Neural cell (in vitro differentiated cells): Measurements from ENCODE around the gene PLD2. TPM values are rescaled to one million over a fixed set of nuclear protein-coding genes. Genes with fewer than 3 reads are reported as not detected.

Source experiments
- H2AFZ ChIP-seq: fragments of 200-600, 300-800 bp; sonication (generic), shearing (Covaris generic); 2 replicates; pipeline ENCODE4 v1.6.0; 2014; ENCODE audit warnings: low read depth, mild to moderate bottlenecking, antibody characterized with exemption, low read length, moderate library complexity
- H3F3A ChIP-seq: fragments of 200-600 bp; shearing (Covaris generic); 2 replicates; pipeline ENCODE4 v1.6.1; 2016; ENCODE audit warnings: mild to moderate bottlenecking, moderate library complexity, mixed read lengths, antibody characterized with exemption, low read length; ENCODE audit not compliant: insufficient read depth, poor library complexity, severe bottlenecking
- H3K27ac ChIP-seq: fragments of 200-600, 300-800 bp; sonication (generic), shearing (Covaris generic); 2 replicates; pipeline ENCODE4 v1.5.1; 2014; ENCODE audit warnings: mild to moderate bottlenecking, low read length, moderate library complexity
- H3K27me3 ChIP-seq: fragments of 300-800, 200-600 bp; sonication (generic), shearing (Covaris generic); 2 replicates; pipeline ENCODE4 v1.6.0; 2014; ENCODE audit warnings: mild to moderate bottlenecking, low read depth, low read length, moderate library complexity; ENCODE audit not compliant: insufficient read depth
- H3K36me3 ChIP-seq: fragments of 300-800, 200-600 bp; sonication (generic), shearing (Covaris generic); 2 replicates; pipeline ENCODE4 v1.5.1; 2014; ENCODE audit warnings: mild to moderate bottlenecking, antibody characterized with exemption, low read length, moderate library complexity; ENCODE audit not compliant: insufficient read depth
- H3K4me2 ChIP-seq: fragments of 300-800, 200-600 bp; sonication (generic), shearing (Covaris generic); 2 replicates; pipeline ENCODE4 v1.6.0; 2014; ENCODE audit warnings: mild to moderate bottlenecking, low read length
- H3K4me3 ChIP-seq: fragments of 300-800, 200-600 bp; sonication (generic), shearing (Covaris generic); 2 replicates; pipeline ENCODE4 v1.5.1; 2014; ENCODE audit warnings: mild to moderate bottlenecking, low read length, moderate library complexity
- H3K79me2 ChIP-seq: fragments of 200-600 bp; shearing (Covaris generic); replicated peaks from 2 replicates; pipeline ENCODE4 v1.6.0; 2014; ENCODE audit warnings: mild to moderate bottlenecking, low read length, moderate library complexity; ENCODE audit not compliant: insufficient read depth
- H3K9ac ChIP-seq: fragments of 300-800, 200-600 bp; sonication (generic), shearing (Covaris generic); 2 replicates; pipeline ENCODE4 v1.6.1; 2016; ENCODE audit warnings: mild to moderate bottlenecking, low read length, mixed read lengths
- H3K9me2 ChIP-seq: fragments of 200-600 bp; shearing (Covaris generic); 2 replicates; pipeline ENCODE4 v1.6.1; 2016; ENCODE audit warnings: mild to moderate bottlenecking, low read length, mixed read lengths; ENCODE audit not compliant: insufficient read depth
- H3K9me3 ChIP-seq: fragments of 200-600, 300-800 bp; sonication (generic), shearing (Covaris generic); 2 replicates; pipeline ENCODE4 v1.6.1; 2016; ENCODE audit warnings: mild to moderate bottlenecking, mixed run types, low read length, moderate library complexity, mixed read lengths
- H4K20me1 ChIP-seq: fragments of 200-600 bp; shearing (Covaris generic); 2 replicates; pipeline ENCODE4 v1.6.1; 2016; ENCODE audit warnings: mild to moderate bottlenecking, mixed run types; ENCODE audit not compliant: insufficient read depth
- EP300 ChIP-seq: fragments of 450-650 bp; conservative IDR thresholded peaks from 2 replicates; pipeline ENCODE4 v1.6.1; 2014; ENCODE audit warnings: antibody characterized with exemption, mild to moderate bottlenecking, moderate library complexity; ENCODE audit not compliant: poor library complexity, severe bottlenecking
- EZH2 ChIP-seq: fragments of 200-600, 300-800 bp; shearing (Covaris generic), sonication (generic); IDR thresholded peaks from 2 replicates; pipeline ENCODE4 v1.6.1; 2014; ENCODE audit warnings: antibody characterized with exemption, low read length, borderline replicate concordance, mild to moderate bottlenecking; ENCODE audit not compliant: insufficient read depth, poor library complexity, severe bottlenecking
- MXI1 ChIP-seq: fragments of 450-650 bp; conservative IDR thresholded peaks from 2 replicates; pipeline ENCODE4 v1.6.1; 2014; ENCODE audit warnings: antibody characterized with exemption, mild to moderate bottlenecking; ENCODE audit not compliant: poor library complexity, severe bottlenecking
- POLR2AphosphoS5 ChIP-seq: IDR thresholded peaks from 2 replicates; pipeline ENCODE4 v1.6.1; 2012
- RAD21 ChIP-seq: fragments of 450-650 bp; conservative IDR thresholded peaks from 2 replicates; pipeline ENCODE4 v1.6.1; 2014; ENCODE audit warnings: antibody characterized with exemption, mild to moderate bottlenecking, moderate library complexity
- SMC3 ChIP-seq: fragments of 450-650 bp; conservative IDR thresholded peaks from 2 replicates; pipeline ENCODE4 v1.6.1; 2014; ENCODE audit warnings: antibody characterized with exemption, mild to moderate bottlenecking, moderate library complexity; ENCODE audit not compliant: poor library complexity
- TAF1 ChIP-seq: IDR thresholded peaks from 2 replicates; pipeline ENCODE4 v1.6.1; 2012; ENCODE audit warnings: low read depth
- polyA plus RNA-seq: library from polyadenylated mRNA; depleted of rRNA; stranded (reverse); fragments of >200 nt; gene quantifications from 2 replicates; pipeline ENCODE4 v1.2.3, GENCODE V29; 2014
- TF ChIP-seq, protein P1 (sequence below): fragments of 450-650 bp; IDR thresholded peaks from 2 replicates; pipeline ENCODE4 v1.5.1; 2014; ENCODE audit warnings: antibody characterized with exemption, mild to moderate bottlenecking, moderate library complexity; ENCODE audit not compliant: poor library complexity, severe bottlenecking
- TF ChIP-seq, protein P2 (sequence below): IDR thresholded peaks from 2 replicates; pipeline ENCODE4 v1.6.1; 2012; ENCODE audit warnings: borderline replicate concordance

Gene PLD2
- polyA plus RNA-seq, 1 donor from 2014 or later, result 2.0 TPM

DNA sequence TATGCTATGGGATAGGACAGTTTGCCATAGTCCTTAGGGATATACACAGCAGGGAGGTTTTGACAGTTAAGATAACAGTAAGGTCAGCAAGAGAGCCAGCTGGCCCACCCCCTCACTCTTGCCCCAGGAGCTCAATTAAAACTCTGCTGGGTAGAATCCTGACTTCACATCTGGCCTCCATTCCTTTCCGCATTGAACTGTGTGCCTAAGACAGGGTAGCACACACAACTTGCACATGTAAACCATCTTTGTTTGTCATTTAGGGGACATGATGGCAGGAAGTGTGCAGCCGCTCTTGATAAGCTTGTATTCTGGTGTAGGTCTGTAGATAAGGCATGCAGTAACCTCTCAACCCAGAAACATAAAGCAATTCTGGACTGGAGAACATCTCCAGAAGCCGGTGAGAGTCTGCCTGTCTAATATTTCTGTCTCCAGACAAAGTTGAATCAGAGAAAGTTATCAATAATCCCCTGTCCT, 31.4 kb downstream of the PLD2 start:
- Histone ChIP-seq H3F3A (no peaks in the 10 kb centered on the region), H2AFZ (no peak overlapping the region), H3K9me3 (no peaks in the 10 kb centered on the region), H3K4me3 (no peak overlapping the region), H3K9me2 (no peaks in the 10 kb centered on the region), H3K36me3 (no peaks in the 10 kb centered on the region), H4K20me1 (no peaks in the 10 kb centered on the region), H3K27ac (no peak overlapping the region), H3K9ac (no peak overlapping the region), H3K79me2 (peaks cover 58% of the 10 kb centered on the region), H3K4me2 (no peak overlapping the region), H3K27me3 (no peaks in the 10 kb centered on the region)
- no peak for TF ChIP-seq POLR2AphosphoS5
- TF ChIP-seq EZH2, result no peak
- TF ChIP-seq MXI1, result no peak

DNA sequence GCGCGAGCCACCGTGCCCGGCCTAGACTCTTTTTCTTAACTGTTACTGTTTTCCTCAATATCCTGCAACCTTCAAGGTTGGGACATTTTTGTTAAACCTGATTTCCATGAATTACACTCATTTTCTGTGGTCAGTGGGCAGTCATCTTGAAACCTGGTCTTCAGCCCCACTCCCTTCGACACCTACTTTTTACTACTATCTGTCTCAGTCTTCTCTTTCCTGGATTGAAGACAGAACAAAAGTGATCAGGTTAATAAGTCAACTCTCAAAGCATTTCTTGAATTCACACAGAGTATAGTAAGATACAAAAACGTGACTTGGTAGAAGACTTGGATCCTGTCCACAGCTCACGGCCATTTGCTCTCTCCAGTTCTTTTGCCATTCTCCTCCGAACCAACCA, 32.3 kb downstream of the PLD2 start:
- TF ChIP-seq EP300 (no peak), POLR2AphosphoS5 (no peak), EZH2 (no peak), MXI1 (no peak), RAD21 (no peak), SMC3 (no peak), TAF1 (no peak)
- TF ChIP-seq, protein P1, sequence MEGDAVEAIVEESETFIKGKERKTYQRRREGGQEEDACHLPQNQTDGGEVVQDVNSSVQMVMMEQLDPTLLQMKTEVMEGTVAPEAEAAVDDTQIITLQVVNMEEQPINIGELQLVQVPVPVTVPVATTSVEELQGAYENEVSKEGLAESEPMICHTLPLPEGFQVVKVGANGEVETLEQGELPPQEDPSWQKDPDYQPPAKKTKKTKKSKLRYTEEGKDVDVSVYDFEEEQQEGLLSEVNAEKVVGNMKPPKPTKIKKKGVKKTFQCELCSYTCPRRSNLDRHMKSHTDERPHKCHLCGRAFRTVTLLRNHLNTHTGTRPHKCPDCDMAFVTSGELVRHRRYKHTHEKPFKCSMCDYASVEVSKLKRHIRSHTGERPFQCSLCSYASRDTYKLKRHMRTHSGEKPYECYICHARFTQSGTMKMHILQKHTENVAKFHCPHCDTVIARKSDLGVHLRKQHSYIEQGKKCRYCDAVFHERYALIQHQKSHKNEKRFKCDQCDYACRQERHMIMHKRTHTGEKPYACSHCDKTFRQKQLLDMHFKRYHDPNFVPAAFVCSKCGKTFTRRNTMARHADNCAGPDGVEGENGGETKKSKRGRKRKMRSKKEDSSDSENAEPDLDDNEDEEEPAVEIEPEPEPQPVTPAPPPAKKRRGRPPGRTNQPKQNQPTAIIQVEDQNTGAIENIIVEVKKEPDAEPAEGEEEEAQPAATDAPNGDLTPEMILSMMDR, result no peak
- TF ChIP-seq, protein P2, sequence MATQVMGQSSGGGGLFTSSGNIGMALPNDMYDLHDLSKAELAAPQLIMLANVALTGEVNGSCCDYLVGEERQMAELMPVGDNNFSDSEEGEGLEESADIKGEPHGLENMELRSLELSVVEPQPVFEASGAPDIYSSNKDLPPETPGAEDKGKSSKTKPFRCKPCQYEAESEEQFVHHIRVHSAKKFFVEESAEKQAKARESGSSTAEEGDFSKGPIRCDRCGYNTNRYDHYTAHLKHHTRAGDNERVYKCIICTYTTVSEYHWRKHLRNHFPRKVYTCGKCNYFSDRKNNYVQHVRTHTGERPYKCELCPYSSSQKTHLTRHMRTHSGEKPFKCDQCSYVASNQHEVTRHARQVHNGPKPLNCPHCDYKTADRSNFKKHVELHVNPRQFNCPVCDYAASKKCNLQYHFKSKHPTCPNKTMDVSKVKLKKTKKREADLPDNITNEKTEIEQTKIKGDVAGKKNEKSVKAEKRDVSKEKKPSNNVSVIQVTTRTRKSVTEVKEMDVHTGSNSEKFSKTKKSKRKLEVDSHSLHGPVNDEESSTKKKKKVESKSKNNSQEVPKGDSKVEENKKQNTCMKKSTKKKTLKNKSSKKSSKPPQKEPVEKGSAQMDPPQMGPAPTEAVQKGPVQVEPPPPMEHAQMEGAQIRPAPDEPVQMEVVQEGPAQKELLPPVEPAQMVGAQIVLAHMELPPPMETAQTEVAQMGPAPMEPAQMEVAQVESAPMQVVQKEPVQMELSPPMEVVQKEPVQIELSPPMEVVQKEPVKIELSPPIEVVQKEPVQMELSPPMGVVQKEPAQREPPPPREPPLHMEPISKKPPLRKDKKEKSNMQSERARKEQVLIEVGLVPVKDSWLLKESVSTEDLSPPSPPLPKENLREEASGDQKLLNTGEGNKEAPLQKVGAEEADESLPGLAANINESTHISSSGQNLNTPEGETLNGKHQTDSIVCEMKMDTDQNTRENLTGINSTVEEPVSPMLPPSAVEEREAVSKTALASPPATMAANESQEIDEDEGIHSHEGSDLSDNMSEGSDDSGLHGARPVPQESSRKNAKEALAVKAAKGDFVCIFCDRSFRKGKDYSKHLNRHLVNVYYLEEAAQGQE, result no peak
- H2AFZ ChIP-seq, result no peak overlapping the region
- H3K4me3 ChIP-seq, result no peak overlapping the region
- no peaks in the 10 kb centered on the region for H3K36me3 ChIP-seq
- no peaks in the 10 kb centered on the region for H4K20me1 ChIP-seq
- peaks cover 49% of the 10 kb centered on the region for H3K79me2 ChIP-seq
- no peaks in the 10 kb centered on the region for H3K9me2 ChIP-seq
- no peak overlapping the region for H3K27ac ChIP-seq
- no peak overlapping the region for H3K4me2 ChIP-seq
- H3K27me3 ChIP-seq, result no peaks in the 10 kb centered on the region
- no peaks in the 10 kb centered on the region for H3F3A ChIP-seq
- H3K9me3 ChIP-seq, result no peaks in the 10 kb centered on the region
- no peak overlapping the region for H3K9ac ChIP-seq
